IMR-90 (cell line): ENCODE data around the gene MAP6. TPM values are rescaled to one million over a fixed set of nuclear protein-coding genes. Genes with fewer than 3 reads are reported as not detected.

Experiments used
- ATAC-seq: fragments of 200-7000 bp; cut with Tn5 transposase; 2 replicates; pipeline ENCODE4 v1.9.1; 2020; ENCODE audit warnings: low read depth, mild to moderate bottlenecking, moderate library complexity
- BruUV-seq: library from RNA; stranded (reverse); fragments of 400-500 nt; replicated peaks from 2 replicates; lab custom pipeline; 2021; lab: Mats Ljungman, UMichigan
- CTCF ChIA-PET: fragments of 300-600 bp; formaldehyde crosslinking; extraction: SDS; loops from one replicate; lab custom pipeline; 2021; ENCODE audit warnings: antibody characterized with exemption; lab: Yijun Ruan, JAX
- POLR2A ChIA-PET: fragments of 300-600 bp; sonication (Branson Sonifier 250); formaldehyde crosslinking; loops from one replicate; lab custom pipeline; 2022; ENCODE audit warnings: antibody characterized with exemption; ENCODE audit not compliant: unreplicated experiment; lab: Charles Lee
- DNase-seq: peaks from one replicate; pipeline ENCODE4 v3.0.0; 2013
- H2AFZ ChIP-seq: replicated peaks from 2 replicates; pipeline ENCODE3; 2013; ENCODE audit warnings: low read length, mild to moderate bottlenecking; ENCODE audit not compliant: poor library complexity
- H2AK5ac ChIP-seq: 2 replicates; pipeline ENCODE4 v1.6.1; 2013; ENCODE audit warnings: low read depth, low read length, inconsistent platforms
- H2AK9ac ChIP-seq: replicated peaks from 2 replicates; pipeline ENCODE3; 2013; ENCODE audit warnings: mild to moderate bottlenecking, low read depth, low read length, moderate library complexity; ENCODE audit not compliant: poor library complexity
- H2BK120ac ChIP-seq: 2 replicates; pipeline ENCODE4 v1.6.1; 2013; ENCODE audit warnings: low read depth, low read length, inconsistent platforms
- H2BK15ac ChIP-seq: 3 replicates; pipeline ENCODE4 v1.6.1; 2013; ENCODE audit warnings: low read depth, low read length, inconsistent platforms
- H2BK20ac ChIP-seq: 2 replicates; pipeline ENCODE4 v1.6.1; 2013; ENCODE audit warnings: low read depth, mild to moderate bottlenecking, inconsistent platforms, low read length, moderate library complexity
- H2BK5ac ChIP-seq: 2 replicates; pipeline ENCODE4 v1.6.1; 2013; ENCODE audit warnings: mild to moderate bottlenecking, low read depth, low read length, inconsistent platforms; ENCODE audit not compliant: poor library complexity, severe bottlenecking
- H3K14ac ChIP-seq: replicated peaks from 2 replicates; pipeline ENCODE4 v1.6.1; 2013; ENCODE audit warnings: low read depth, low read length, inconsistent platforms
- H3K18ac ChIP-seq: 2 replicates; pipeline ENCODE4 v1.6.1; 2013; ENCODE audit warnings: low read depth, low read length, control low read depth
- H3K23ac ChIP-seq: 2 replicates; pipeline ENCODE4 v1.6.1; 2013; ENCODE audit warnings: low read depth, low read length, inconsistent platforms
- H3K27ac ChIP-seq: 2 replicates; pipeline ENCODE4 v1.5.1; 2013; ENCODE audit warnings: mild to moderate bottlenecking, control low read depth, low read length; ENCODE audit not compliant: insufficient read depth
- H3K27me3 ChIP-seq: 2 replicates; pipeline ENCODE4 v1.6.1; 2013; ENCODE audit warnings: low read length; ENCODE audit not compliant: control insufficient read depth, insufficient read depth
- H3K36me3 ChIP-seq: 2 replicates; pipeline ENCODE4 v1.6.1; 2013; ENCODE audit warnings: low read length, mixed read lengths; ENCODE audit not compliant: control insufficient read depth, insufficient read depth
- H3K4ac ChIP-seq: 2 replicates; pipeline ENCODE4 v1.6.1; 2013; ENCODE audit warnings: low read depth, low read length, inconsistent platforms
- H3K4me1 ChIP-seq: 2 replicates; pipeline ENCODE4 v1.6.1; 2013; ENCODE audit warnings: low read length, mixed read lengths; ENCODE audit not compliant: control insufficient read depth, insufficient read depth
- H3K4me2 ChIP-seq: 2 replicates; pipeline ENCODE4 v1.6.1; 2013; ENCODE audit warnings: low read depth, mild to moderate bottlenecking, control low read depth, low read length, moderate library complexity
- H3K4me3 ChIP-seq: 2 replicates; pipeline ENCODE4 v1.5.1; 2013; ENCODE audit warnings: low read depth, mild to moderate bottlenecking, control low read depth, low read length, moderate library complexity; ENCODE audit not compliant: insufficient read depth
- H3K56ac ChIP-seq: 2 replicates; pipeline ENCODE4 v1.6.1; 2013; ENCODE audit warnings: low read length, inconsistent platforms; ENCODE audit not compliant: insufficient read depth; ENCODE audit errors: extremely low read depth
- H3K79me1 ChIP-seq, 2 experiments: 2 replicates each; pipeline ENCODE4 v1.6.1; 2013; ENCODE audit warnings: low read length in 2 of 2, inconsistent platforms in 1 of 2, low read depth in 1 of 2
- H3K9ac ChIP-seq: 2 replicates; pipeline ENCODE4 v1.6.1; 2013; ENCODE audit warnings: low read depth, low read length, control low read depth
- H3K9me1 ChIP-seq: 2 replicates; pipeline ENCODE4 v1.6.1; 2013; ENCODE audit warnings: low read length, inconsistent platforms; ENCODE audit not compliant: insufficient read depth
- H3K9me3 ChIP-seq: 2 replicates; pipeline ENCODE4 v1.6.1; 2013; ENCODE audit warnings: low read length; ENCODE audit not compliant: control insufficient read depth, insufficient read depth
- H4K20me1 ChIP-seq: 2 replicates; pipeline ENCODE4 v1.6.1; 2013; ENCODE audit warnings: low read length, inconsistent platforms; ENCODE audit not compliant: insufficient read depth
- H4K5ac ChIP-seq: 2 replicates; pipeline ENCODE4 v1.6.1; 2013; ENCODE audit warnings: mild to moderate bottlenecking, low read depth, low read length, control low read depth
- H4K8ac ChIP-seq, 2 experiments: 2 replicates each; pipeline ENCODE4 v1.6.1; 2013; ENCODE audit warnings: low read depth in 2 of 2, low read length in 2 of 2, control low read depth in 1 of 2, inconsistent platforms in 1 of 2
- H4K91ac ChIP-seq: 2 replicates; pipeline ENCODE4 v1.6.1; 2013; ENCODE audit warnings: low read depth, low read length, inconsistent platforms; ENCODE audit not compliant: insufficient read depth
- BHLHE40 ChIP-seq: fragments of 150-350 bp; IDR thresholded peaks from 2 replicates; pipeline ENCODE4 v1.6.1; 2016; ENCODE audit warnings: mild to moderate bottlenecking, low read depth, low read length
- CEBPB ChIP-seq: IDR thresholded peaks from 2 replicates; pipeline ENCODE4 v1.6.1; 2012; ENCODE audit warnings: low read depth, low read length, improper control_type of control experiment
- CHD1 ChIP-seq: IDR thresholded peaks from 2 replicates; pipeline ENCODE4 v1.6.1; 2012; ENCODE audit warnings: low read depth, low read length, improper control_type of control experiment
- ELK1 ChIP-seq: fragments of 150-350 bp; IDR thresholded peaks from 2 replicates; pipeline ENCODE4 v1.6.1; 2016; ENCODE audit warnings: low read depth, mild to moderate bottlenecking, low read length, moderate library complexity, borderline replicate concordance
- FOS ChIP-seq: fragments of 150-350 bp; IDR thresholded peaks from 2 replicates; pipeline ENCODE4 v1.6.1; 2016; ENCODE audit warnings: low read depth, low read length
- MAFK ChIP-seq: IDR thresholded peaks from 2 replicates; pipeline ENCODE4 v1.6.1; 2012; ENCODE audit warnings: low read depth, low read length, improper control_type of control experiment
- MAZ ChIP-seq: IDR thresholded peaks from 2 replicates; pipeline ENCODE4 v1.6.1; 2012; ENCODE audit warnings: low read depth, mild to moderate bottlenecking, low read length, improper control_type of control experiment, moderate library complexity, borderline replicate concordance
- MXI1 ChIP-seq: IDR thresholded peaks from 2 replicates; pipeline ENCODE4 v1.6.1; 2012; ENCODE audit warnings: low read depth, mild to moderate bottlenecking, low read length, moderate library complexity, borderline replicate concordance
- NFE2L2 ChIP-seq: fragments of 150-350 bp; IDR thresholded peaks from 2 replicates; pipeline ENCODE4 v1.6.1; 2016; ENCODE audit warnings: low read depth, mild to moderate bottlenecking, low read length
- POLR2A ChIP-seq: IDR thresholded peaks from 2 replicates; pipeline ENCODE4 v1.6.1; 2012; ENCODE audit warnings: mild to moderate bottlenecking, low read depth, low read length
- RAD21 ChIP-seq: IDR thresholded peaks from 2 replicates; pipeline ENCODE4 v1.6.1; 2012; ENCODE audit warnings: low read length, improper control_type of control experiment
- RCOR1 ChIP-seq: IDR thresholded peaks from 2 replicates; pipeline ENCODE4 v1.6.1; 2012; ENCODE audit warnings: mild to moderate bottlenecking, low read length, improper control_type of control experiment; ENCODE audit not compliant: insufficient replicate concordance
- RFX5 ChIP-seq: IDR thresholded peaks from 2 replicates; pipeline ENCODE4 v1.8.0; 2012; ENCODE audit warnings: low read depth, mild to moderate bottlenecking, low read length, moderate library complexity
- SMC3 ChIP-seq: fragments of 150-350 bp; IDR thresholded peaks from 2 replicates; pipeline ENCODE4 v1.6.1; 2016; ENCODE audit warnings: low read depth, mild to moderate bottlenecking, antibody characterized with exemption, low read length, moderate library complexity
- WGBS, 2 experiments: methylation state at CpG; one replicate each; pipeline versions ENCODE4 v1.1.5 to v1.1.7; 2013; ENCODE audit warnings: missing lambda C conversion rate in 2 of 2; ENCODE audit not compliant: insufficient read length in 1 of 2; ENCODE audit errors: extremely low coverage in 2 of 2; 5-methylcytosine and 5-hydroxymethylcytosine counted together
- dilution Hi-C: fragments of 300-500 bp; cut with HindIII; formaldehyde crosslinking; loops from one replicate; pipeline ENCODE4 v1.14.3; 2018; ENCODE audit warnings: low sequenced_read_pairs; ENCODE audit not compliant: unreplicated experiment
- in situ Hi-C: fragments of 300-500 bp; cut with MboI; formaldehyde crosslinking; loops from 3 replicates; pipeline ENCODE4 v1.14.3; 2019; ENCODE audit warnings: low sequenced_read_pairs, inconsistent platforms, mixed read lengths
- intact Hi-C: fragments of 100-400 bp; cut with micrococcal nuclease; formaldehyde crosslinking; loops from 2 replicates; pipeline ENCODE4 v1.10.0; 2022
- polyA plus RNA-seq, 3 experiments: library from polyadenylated mRNA; depleted of rRNA; stranded (reverse); fragments of >200 nt; gene quantifications; 2 replicates each; pipeline ENCODE4 v1.2.3, GENCODE V29; 2012; ENCODE audit warnings: low replicate concordance in 1 of 3
- total RNA-seq: library from RNA; depleted of rRNA; stranded (reverse); fragments of >200 nt; gene quantifications from 2 replicates; pipeline ENCODE4 v1.2.3, GENCODE V29; 2012
- TF ChIP-seq, protein P1 (sequence below): fragments of 150-350 bp; IDR thresholded peaks from 2 replicates; pipeline ENCODE4 v1.6.1; 2017; ENCODE audit warnings: mild to moderate bottlenecking, antibody characterized with exemption, low read length, low read depth
- TF ChIP-seq, protein P2 (sequence below): conservative IDR thresholded peaks from 2 replicates; pipeline ENCODE4 v1.5.1; 2012; ENCODE audit warnings: mild to moderate bottlenecking, low read depth, low read length, improper control_type of control experiment

MAP6 gene
- total and polyA plus RNA-seq, 2 of the 4 experiments (the other 2 are of a cell fraction), result 3.0 to 3.4 TPM

DNA sequence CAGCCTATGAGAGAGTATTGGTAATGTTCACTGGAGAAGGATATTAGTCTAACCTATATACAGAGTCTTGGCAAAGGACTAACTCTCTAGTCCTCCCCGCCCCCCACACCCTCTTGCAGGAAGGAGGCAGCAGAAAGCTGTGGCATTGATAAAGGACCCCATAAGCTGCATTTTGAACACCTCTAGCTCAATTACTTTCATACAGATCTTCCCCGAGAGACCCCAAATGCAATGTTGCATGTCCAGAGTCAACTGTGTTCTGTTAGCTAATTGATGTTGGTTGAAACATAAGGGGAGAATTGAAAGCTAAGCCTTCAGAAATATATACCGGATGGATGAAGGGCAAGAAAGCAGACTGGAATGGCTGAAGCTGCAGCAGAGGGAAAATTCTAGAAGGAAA, 2.8 kb downstream of the MAP6 start:
- no peak overlapping the region for H3K27ac ChIP-seq
- no peak overlapping the region for H3K18ac ChIP-seq
- H3K4me1 ChIP-seq, result no peaks in the 10 kb centered on the region; the same call in 1 of the 2 replicates
- no peak overlapping the region for H4K91ac ChIP-seq
- no peak overlapping the region for H2BK20ac ChIP-seq
- H3K9ac ChIP-seq, result no peak overlapping the region
- no peak overlapping the region for H2AK9ac ChIP-seq
- WGBS, 2 experiments, result 100% methylated on average over 1 of the region's 3 CpGs; no CpG with 5 or more reads in 1 of the 2 experiments
- H3K36me3 ChIP-seq, result no peaks in the 10 kb centered on the region
- H4K8ac ChIP-seq, result no peak overlapping the region
- H2BK120ac ChIP-seq, result no peak overlapping the region
- dilution Hi-C loops (no loop called here), in situ Hi-C loops (no loop called here), intact Hi-C loops (loop anchor here (5.0 kb wide), 1 partner anchor 84 kb away; no protein-coding TSS in a partner anchor)
- H2BK15ac ChIP-seq, result no peak overlapping the region
- no peaks in the 10 kb centered on the region for H3K9me1 ChIP-seq
- no peak for TF ChIP-seq RAD21
- no peak for TF ChIP-seq ELK1
- no peak for TF ChIP-seq SMC3
- no peak for TF ChIP-seq FOS
- TF ChIP-seq POLR2A, result no peak
- TF ChIP-seq CHD1, result no peak
- TF ChIP-seq, protein P1, sequence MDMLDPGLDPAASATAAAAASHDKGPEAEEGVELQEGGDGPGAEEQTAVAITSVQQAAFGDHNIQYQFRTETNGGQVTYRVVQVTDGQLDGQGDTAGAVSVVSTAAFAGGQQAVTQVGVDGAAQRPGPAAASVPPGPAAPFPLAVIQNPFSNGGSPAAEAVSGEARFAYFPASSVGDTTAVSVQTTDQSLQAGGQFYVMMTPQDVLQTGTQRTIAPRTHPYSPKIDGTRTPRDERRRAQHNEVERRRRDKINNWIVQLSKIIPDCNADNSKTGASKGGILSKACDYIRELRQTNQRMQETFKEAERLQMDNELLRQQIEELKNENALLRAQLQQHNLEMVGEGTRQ, result no peak
- TF ChIP-seq, protein P2, sequence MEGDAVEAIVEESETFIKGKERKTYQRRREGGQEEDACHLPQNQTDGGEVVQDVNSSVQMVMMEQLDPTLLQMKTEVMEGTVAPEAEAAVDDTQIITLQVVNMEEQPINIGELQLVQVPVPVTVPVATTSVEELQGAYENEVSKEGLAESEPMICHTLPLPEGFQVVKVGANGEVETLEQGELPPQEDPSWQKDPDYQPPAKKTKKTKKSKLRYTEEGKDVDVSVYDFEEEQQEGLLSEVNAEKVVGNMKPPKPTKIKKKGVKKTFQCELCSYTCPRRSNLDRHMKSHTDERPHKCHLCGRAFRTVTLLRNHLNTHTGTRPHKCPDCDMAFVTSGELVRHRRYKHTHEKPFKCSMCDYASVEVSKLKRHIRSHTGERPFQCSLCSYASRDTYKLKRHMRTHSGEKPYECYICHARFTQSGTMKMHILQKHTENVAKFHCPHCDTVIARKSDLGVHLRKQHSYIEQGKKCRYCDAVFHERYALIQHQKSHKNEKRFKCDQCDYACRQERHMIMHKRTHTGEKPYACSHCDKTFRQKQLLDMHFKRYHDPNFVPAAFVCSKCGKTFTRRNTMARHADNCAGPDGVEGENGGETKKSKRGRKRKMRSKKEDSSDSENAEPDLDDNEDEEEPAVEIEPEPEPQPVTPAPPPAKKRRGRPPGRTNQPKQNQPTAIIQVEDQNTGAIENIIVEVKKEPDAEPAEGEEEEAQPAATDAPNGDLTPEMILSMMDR, result no peak
- TF ChIP-seq BHLHE40, result no peak
- TF ChIP-seq RFX5, result no peak
- TF ChIP-seq RCOR1, result no peak
- TF ChIP-seq CEBPB, result no peak
- no peak for TF ChIP-seq MXI1
- TF ChIP-seq NFE2L2, result no peak
- no peak for TF ChIP-seq MAZ
- no peak for TF ChIP-seq MAFK
- H3K4ac ChIP-seq, result no peak overlapping the region
- H3K9me3 ChIP-seq, result no peaks in the 10 kb centered on the region
- H3K79me1 ChIP-seq, result no peaks in the 10 kb centered on the region
- DNase-seq, result no peak
- no peaks in the 10 kb centered on the region for H4K20me1 ChIP-seq
- ATAC-seq, result no peak
- no peak overlapping the region for H3K4me2 ChIP-seq
- no peak overlapping the region for H4K5ac ChIP-seq
- no peak overlapping the region for H3K23ac ChIP-seq
- no peak overlapping the region for H2AFZ ChIP-seq
- H3K56ac ChIP-seq, result no peak overlapping the region
- POLR2A ChIA-PET, result no interaction called here
- no peak overlapping the region for H2AK5ac ChIP-seq
- H3K4me3 ChIP-seq, result no peak overlapping the region
- CTCF ChIA-PET, result no interaction called here
- H2BK5ac ChIP-seq, result no peak overlapping the region
- H3K14ac ChIP-seq, result no peak overlapping the region
- BruUV-seq, result no TSS peak
- peaks cover 29% of the 10 kb centered on the region for H3K27me3 ChIP-seq
